ENCODE results near the gene PCYT1A. TPM values are rescaled to one million over a fixed set of nuclear protein-coding genes. Genes with fewer than 3 reads are reported as not detected.

PCYT1A gene
- polyA plus RNA-seq, 1 donor (not counting 4 experiments of a cell fraction or from before 2014, with no cell fraction given), result 108 TPM

DNA sequence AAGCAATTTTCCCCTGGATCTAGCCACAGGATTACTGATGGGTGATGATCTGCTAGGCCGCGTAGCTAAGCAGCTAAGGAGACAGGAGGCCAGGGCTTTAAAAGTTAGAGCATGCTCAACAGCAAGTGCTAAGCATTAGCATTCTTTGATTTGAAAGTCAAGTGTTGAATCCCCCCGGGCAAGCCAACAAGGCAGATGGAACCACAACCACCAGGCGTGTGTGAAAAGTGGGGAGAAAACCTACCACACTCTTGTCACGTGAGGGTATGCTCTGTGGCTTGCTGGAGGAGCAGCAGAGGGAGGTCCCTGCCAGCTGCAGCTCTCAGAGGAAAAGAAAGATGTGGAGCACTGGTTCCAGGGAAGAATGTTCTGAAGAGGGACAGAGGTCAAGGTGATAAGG, 50.3 kb downstream of the PCYT1A start:
- Histone ChIP-seq H3K27me3 (ENCODE audit: control insufficient read depth, extremely low read depth, insufficient read depth, low read length) (no peaks in the 10 kb centered on the region), H3K9me3 (ENCODE audit: control insufficient read depth, low read depth, low read length) (no peaks in the 10 kb centered on the region), H3K9me1 (ENCODE audit: control insufficient read depth, extremely low read depth, insufficient read depth, low read length) (no peaks in the 10 kb centered on the region), H3K9ac (ENCODE audit: control insufficient read depth, extremely low read depth, insufficient read depth, low read length) (no peak overlapping the region), H3K4me1 (ENCODE audit: control insufficient read depth, extremely low read depth, insufficient read depth, low read length) (no peaks in the 10 kb centered on the region), H3K27ac (ENCODE audit: control insufficient read depth, insufficient read depth, low read length) (no peak overlapping the region), H3K36me3 (ENCODE audit: control insufficient read depth in 2 of 2, extremely low read depth in 1 of 2, insufficient read depth in 2 of 2, low read length in 2 of 2) (peaks cover 33 to 35% of the 10 kb centered on the region in 2 experiments), H2AFZ (ENCODE audit: control insufficient read depth, low read length) (no peak overlapping the region), H4K20me1 (ENCODE audit: control insufficient read depth, extremely low read depth, insufficient read depth, low read length) (no peaks in the 10 kb centered on the region), H3K4me3 (ENCODE audit: control insufficient read depth in 2 of 3, extremely low read depth in 1 of 3, insufficient read depth in 2 of 3, low read depth in 1 of 3, low read length in 3 of 3) (no peak overlapping the region), H3K4me2 (ENCODE audit: control insufficient read depth, extremely low read depth, insufficient read depth, low read depth, low read length) (no peak overlapping the region), H3K79me2 (ENCODE audit: control insufficient read depth, insufficient read depth, low read length) (no peaks in the 10 kb centered on the region)
- FAIRE-seq (no peak), DNase-seq (ENCODE audit: low read depth, low spot score) (no peak)
- no peak for TF ChIP-seq CTCF (optimal IDR thresholded peaks at IDR 0.05 in 1 of 3, IDR thresholded peaks at IDR 0.05 in 1 of 3, conservative IDR thresholded peaks at IDR 0.05 in 1 of 3; ENCODE audit: extremely low read depth in 1 of 3, insufficient read depth in 2 of 3, low read length in 3 of 3)
- TF ChIP-seq EZH2 (IDR thresholded peaks at IDR 0.05; ENCODE audit: low read length), result no peak
- dilution Hi-C loops (cut with MboI; ENCODE audit: extremely low pct_ligation_motif_present, low sequenced_read_pairs), result no loop called here

GRCh38 chr3:196236223-196236622, 51.3 kb downstream of the PCYT1A start:
- H3K27me3 ChIP-seq (ENCODE audit: control insufficient read depth, extremely low read depth, insufficient read depth, low read length), result no peaks in the 10 kb centered on the region
- H3K4me1 ChIP-seq (ENCODE audit: control insufficient read depth, extremely low read depth, insufficient read depth, low read length), result no peaks in the 10 kb centered on the region
- dilution Hi-C loops (cut with MboI; ENCODE audit: extremely low pct_ligation_motif_present, low sequenced_read_pairs), result no loop called here
- no peak overlapping the region for H3K9ac ChIP-seq (ENCODE audit: control insufficient read depth, extremely low read depth, insufficient read depth, low read length)
- H3K9me3 ChIP-seq (ENCODE audit: control insufficient read depth, low read depth, low read length), result no peaks in the 10 kb centered on the region
- H3K9me1 ChIP-seq (ENCODE audit: control insufficient read depth, extremely low read depth, insufficient read depth, low read length), result no peaks in the 10 kb centered on the region
- TF ChIP-seq CTCF (optimal IDR thresholded peaks at IDR 0.05 in 1 of 3, IDR thresholded peaks at IDR 0.05 in 1 of 3, conservative IDR thresholded peaks at IDR 0.05 in 1 of 3; ENCODE audit: extremely low read depth in 1 of 3, insufficient read depth in 2 of 3, low read length in 3 of 3) (no peak), EZH2 (IDR thresholded peaks at IDR 0.05; ENCODE audit: low read length) (no peak)
- H3K27ac ChIP-seq (ENCODE audit: control insufficient read depth, insufficient read depth, low read length), result no peak overlapping the region
- no peak overlapping the region for H2AFZ ChIP-seq (ENCODE audit: control insufficient read depth, low read length)
- H4K20me1 ChIP-seq (ENCODE audit: control insufficient read depth, extremely low read depth, insufficient read depth, low read length), result no peaks in the 10 kb centered on the region
- H3K4me2 ChIP-seq (ENCODE audit: control insufficient read depth, extremely low read depth, insufficient read depth, low read depth, low read length), result no peak overlapping the region
- peaks cover 26 to 31% of the 10 kb centered on the region in 2 experiments for H3K36me3 ChIP-seq (ENCODE audit: control insufficient read depth in 2 of 2, extremely low read depth in 1 of 2, insufficient read depth in 2 of 2, low read length in 2 of 2)
- DNase-seq (ENCODE audit: low read depth, low spot score) (no peak), FAIRE-seq (no peak)
- H3K4me3 ChIP-seq (ENCODE audit: control insufficient read depth in 2 of 3, extremely low read depth in 1 of 3, insufficient read depth in 2 of 3, low read depth in 1 of 3, low read length in 3 of 3), result no peak overlapping the region
- H3K79me2 ChIP-seq (ENCODE audit: control insufficient read depth, insufficient read depth, low read length), result no peaks in the 10 kb centered on the region

Measured in keratinocyte (primary cell).